CD4-positive, alpha-beta T cell treated with Interleukin-17A for 4 hours (primary cell): ENCODE measurements around the gene CAST.

Experiments
- DNase-seq: peaks from one replicate; pipeline ENCODE4 v3.0.0-alpha.2; 2020; ENCODE audit warnings: mixed read lengths

CAST gene

GRCh38 chr5:96648023-96648422 is 14.2 kb upstream of the CAST start:
- no peak for DNase-seq

- no peak for DNase-seq
These were observed 13.6 kb upstream of the CAST start for GRCh38 chr5:96648593-96648992.

GRCh38 chr5:96649251-96649662 is 12.9 kb upstream of the CAST start:
- no peak for DNase-seq

DNA sequence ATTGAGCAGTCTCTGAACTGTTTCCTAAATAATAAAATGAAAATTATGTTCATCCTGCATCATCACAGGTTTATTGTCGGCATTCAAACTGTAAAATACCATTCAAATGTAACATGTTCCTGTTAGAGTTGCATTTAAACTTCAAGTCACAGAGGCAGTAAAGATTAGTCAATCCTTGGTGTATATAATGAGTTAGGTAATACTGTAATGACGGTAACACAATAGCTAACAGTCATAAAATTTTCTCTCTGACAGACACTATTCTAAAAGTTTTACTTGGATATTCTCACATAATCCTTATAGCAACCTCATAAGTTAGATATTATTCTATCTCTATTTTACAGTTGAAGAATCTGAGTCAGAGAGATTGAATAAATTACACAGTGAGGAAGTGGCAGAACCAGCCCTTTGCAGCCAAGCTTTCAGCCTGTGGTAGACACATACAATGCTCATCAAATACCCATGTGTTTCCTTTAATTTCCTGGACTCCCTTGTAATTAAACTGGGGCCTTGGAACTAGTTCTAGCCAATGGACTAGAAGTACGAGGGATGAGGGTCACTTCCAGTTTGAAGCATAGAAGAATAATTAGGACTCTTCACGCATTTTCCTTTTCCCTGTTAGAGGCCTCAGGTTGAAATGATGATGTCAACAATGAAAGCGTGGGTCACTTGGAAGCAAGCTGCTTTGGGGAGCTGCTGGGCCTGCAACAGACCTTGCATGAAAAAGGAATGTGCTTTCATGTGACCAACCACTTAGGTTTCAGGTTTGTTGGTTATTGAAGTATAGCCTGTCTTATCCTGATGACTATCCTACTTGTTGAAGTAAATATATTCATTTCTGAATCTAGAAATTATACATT is 12.3 kb upstream of the CAST start:
- no peak for DNase-seq

- no peak for DNase-seq
These were observed 11.1 kb upstream of the CAST start for GRCh38 chr5:96651047-96651446.

- DNase-seq, result peak; percentile 30
These were observed 10.0 kb upstream of the CAST start for GRCh38 chr5:96651948-96652753.

- DNase-seq, result no peak
These were observed 9.3 kb upstream of the CAST start for GRCh38 chr5:96652769-96653454.

GRCh38 chr5:96654209-96654608 is 8.0 kb upstream of the CAST start:
- no peak for DNase-seq

GRCh38 chr5:96655085-96655484 is 7.1 kb upstream of the CAST start:
- DNase-seq, result no peak

GRCh38 chr5:96655506-96655905 is 6.7 kb upstream of the CAST start:
- DNase-seq, result no peak

- DNase-seq, result peak; percentile 57
These were observed 5.1 kb upstream of the CAST start for GRCh38 chr5:96657068-96657467.

DNA sequence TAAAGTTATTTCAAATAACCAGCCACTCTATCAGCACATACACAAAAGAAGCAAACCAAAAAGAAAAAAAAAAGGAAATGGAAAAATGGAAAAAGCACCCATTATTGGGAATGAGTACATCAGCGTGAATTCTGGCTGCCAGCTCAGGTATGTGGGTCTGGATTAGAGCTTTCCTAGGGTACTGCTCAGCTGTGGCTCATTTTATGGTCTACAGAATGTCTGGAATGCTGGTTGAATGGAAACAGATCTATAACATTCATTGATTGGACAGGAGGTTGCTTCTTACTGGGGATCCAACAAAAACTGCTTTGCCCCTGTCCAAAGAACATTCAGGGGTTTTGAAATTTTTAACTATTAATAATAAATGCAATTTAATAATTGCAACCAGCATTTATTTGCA is 3.9 kb upstream of the CAST start:
- DNase-seq, result no peak

DNA sequence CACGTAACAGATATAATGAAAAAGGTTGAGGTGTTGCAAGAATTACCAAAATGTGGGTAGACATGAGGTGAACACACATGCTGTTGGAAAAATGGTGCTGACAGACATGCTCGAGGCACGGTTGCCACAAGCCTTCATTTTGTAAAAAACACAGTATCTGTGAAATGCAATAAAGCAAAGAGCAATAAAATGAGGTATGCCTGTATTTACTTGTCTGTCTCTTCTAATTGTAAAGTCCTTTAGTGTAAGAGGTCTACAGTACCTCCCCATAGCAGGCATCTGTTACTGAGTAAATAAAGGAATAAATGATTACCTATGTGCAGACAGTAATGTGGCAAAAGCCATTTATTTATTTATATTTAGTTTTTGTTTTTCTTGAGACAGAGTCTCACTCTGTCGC is 3.0 kb upstream of the CAST start:
- DNase-seq, result no peak

DNA sequence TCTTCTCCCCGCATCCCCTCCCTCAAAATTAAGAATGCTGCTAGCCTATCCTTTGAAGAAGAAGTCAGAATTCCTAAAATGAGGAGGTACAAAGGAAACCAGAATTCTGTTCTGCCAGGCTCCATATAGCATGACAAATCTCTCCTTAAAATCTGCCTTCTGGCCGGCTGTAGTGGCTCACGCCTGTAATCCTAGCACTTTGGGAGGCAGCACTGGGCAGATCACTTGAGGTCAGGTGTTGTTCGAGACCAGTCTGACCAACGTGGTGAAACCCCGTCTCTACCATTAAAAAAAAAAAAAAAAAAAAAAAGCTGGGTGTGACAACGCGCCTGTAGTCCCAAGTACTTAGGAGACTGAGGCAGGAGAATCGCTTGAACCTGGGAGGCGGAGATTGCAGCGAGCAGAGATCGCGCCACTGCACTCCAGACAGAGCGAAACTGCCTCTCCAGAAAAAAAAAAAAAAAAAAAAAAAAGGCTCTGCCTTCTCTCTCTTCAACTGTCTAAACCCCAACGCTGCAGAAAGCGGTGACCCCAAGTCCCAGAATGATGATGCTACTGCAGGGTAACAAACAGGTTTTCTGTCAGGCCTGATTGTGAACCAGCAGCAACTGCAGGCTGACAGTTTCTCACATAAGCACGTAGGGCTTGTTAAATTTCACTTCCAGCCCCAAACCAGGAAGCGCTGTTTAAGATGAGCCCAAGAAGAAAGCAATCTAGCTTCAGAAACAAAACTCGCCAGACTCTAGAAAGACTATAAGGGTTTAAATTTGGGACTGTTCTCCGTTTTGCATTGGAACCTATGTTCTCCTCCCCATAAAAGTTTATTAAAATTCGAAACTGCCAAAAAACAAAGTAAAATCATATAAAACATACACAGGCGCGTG is 963 bp upstream of the CAST start:
- peak; percentile 49 for DNase-seq

GRCh38 chr5:96662725-96663518 is 746 bp downstream of the CAST start:
- DNase-seq, result peak; percentile 88

DNA sequence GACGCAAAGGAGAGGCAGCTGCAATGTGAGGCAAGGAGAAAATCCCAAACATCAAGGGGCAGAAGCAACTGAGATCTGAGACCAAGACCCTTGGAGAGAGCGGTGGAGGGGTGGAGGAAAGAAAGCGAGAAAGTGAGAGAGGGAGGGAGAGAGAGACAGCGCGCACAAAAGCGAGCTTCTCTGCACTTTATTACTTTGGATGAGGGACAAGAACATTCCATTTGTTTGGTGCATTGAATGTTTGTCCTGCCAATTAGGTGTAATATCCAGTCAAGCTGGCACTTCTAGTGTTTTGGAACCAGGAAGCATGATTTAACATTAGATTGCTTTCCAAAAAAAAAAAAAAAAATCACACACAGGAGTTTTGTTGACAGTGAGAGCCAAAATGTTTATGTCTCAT is 1.4 kb downstream of the CAST start:
- no peak for DNase-seq

GRCh38 chr5:96664669-96665068 is 2.5 kb downstream of the CAST start:
- DNase-seq, result no peak

- no peak for DNase-seq
These were observed 6.5 kb downstream of the CAST start for GRCh38 chr5:96668725-96669124.

- no peak for DNase-seq
These were observed 7.7 kb downstream of the CAST start for GRCh38 chr5:96669909-96670308.

GRCh38 chr5:96671441-96671840 is 9.3 kb downstream of the CAST start:
- DNase-seq, result no peak

- DNase-seq, result no peak
These were observed 11.0 kb downstream of the CAST start for GRCh38 chr5:96673127-96673526.

GRCh38 chr5:96675882-96676281 is 13.7 kb downstream of the CAST start:
- DNase-seq, result no peak
